Measurements from ENCODE around the gene C1QL2. TPM values are rescaled to one million over a fixed set of nuclear protein-coding genes. Genes with fewer than 3 reads are reported as not detected.

Gene C1QL2
- total and polyA plus RNA-seq, 2 experiments from 2014 or later, result 4.9 to 12.9 TPM

GRCh38 chr2:119144806-119145205, 13.7 kb downstream of the C1QL2 start:
- Histone ChIP-seq H3K79me2 (no peaks in the 10 kb centered on the region), H3K4me1 (ENCODE audit: insufficient read depth) (no peaks in the 10 kb centered on the region), H3K4me2 (no peak overlapping the region), H3K27ac (no peak overlapping the region), H4K20me1 (ENCODE audit: insufficient read depth, poor library complexity, severe bottlenecking) (no peaks in the 10 kb centered on the region), H3K36me3 (replicated peaks; ENCODE audit: insufficient read depth, low read depth) (no peaks in the 10 kb centered on the region), H3K9me3 (ENCODE audit: low read depth) (no peaks in the 10 kb centered on the region), H3K9me2 (replicated peaks; ENCODE audit: insufficient read depth) (no peaks in the 10 kb centered on the region), H3K4me3 (no peak overlapping the region), H3K27me3 (peaks cover 8% of the 10 kb centered on the region), H2AFZ (no peak overlapping the region)
- TF ChIP-seq CTCF (IDR thresholded peaks at IDR 0.05; ENCODE audit: poor library complexity) (no peak), EZH2 (IDR thresholded peaks at IDR 0.05; ENCODE audit: borderline replicate concordance) (no peak), EZH2phosphoT487 (IDR thresholded peaks at IDR 0.05; ENCODE audit: low read depth, severe bottlenecking, unreplicated experiment) (no peak)
- DNase-seq (ENCODE audit: low spot score), result no peak
- 90% methylated on average over 5 of the region's 5 CpGs for WGBS (ENCODE audit: low lambda C conversion rate, missing lambda C conversion rate)

- H3K27ac ChIP-seq, result no peak overlapping the region
- TF ChIP-seq EZH2phosphoT487 (IDR thresholded peaks at IDR 0.05; ENCODE audit: low read depth, severe bottlenecking, unreplicated experiment) (no peak), EZH2 (IDR thresholded peaks at IDR 0.05; ENCODE audit: borderline replicate concordance) (no peak), CTCF (IDR thresholded peaks at IDR 0.05; ENCODE audit: poor library complexity) (no peak)
- no peak for DNase-seq (ENCODE audit: low spot score)
- no peak overlapping the region for H2AFZ ChIP-seq
- no peaks in the 10 kb centered on the region for H3K9me2 ChIP-seq (replicated peaks; ENCODE audit: insufficient read depth)
- no peak overlapping the region for H3K4me2 ChIP-seq
- H4K20me1 ChIP-seq (ENCODE audit: insufficient read depth, poor library complexity, severe bottlenecking), result no peaks in the 10 kb centered on the region
- no peaks in the 10 kb centered on the region for H3K4me1 ChIP-seq (ENCODE audit: insufficient read depth)
- no peak overlapping the region for H3K4me3 ChIP-seq
- H3K9me3 ChIP-seq (ENCODE audit: low read depth), result no peaks in the 10 kb centered on the region
- peaks cover 4% of the 10 kb centered on the region for H3K27me3 ChIP-seq
- no peaks in the 10 kb centered on the region for H3K79me2 ChIP-seq
- 74% methylated on average over 11 of the region's 11 CpGs for WGBS (ENCODE audit: low lambda C conversion rate, missing lambda C conversion rate)
- H3K36me3 ChIP-seq (replicated peaks; ENCODE audit: insufficient read depth, low read depth), result no peaks in the 10 kb centered on the region
These were observed 15.7 kb downstream of the C1QL2 start for GRCh38 chr2:119142824-119143223.

GRCh38 chr2:119137502-119137901, 21.0 kb downstream of the C1QL2 start:
- no peaks in the 10 kb centered on the region for H4K20me1 ChIP-seq (ENCODE audit: insufficient read depth, poor library complexity, severe bottlenecking)
- DNase-seq (ENCODE audit: low spot score), result no peak
- no peak overlapping the region for H3K4me3 ChIP-seq
- H2AFZ ChIP-seq, result no peak overlapping the region
- H3K9me2 ChIP-seq (replicated peaks; ENCODE audit: insufficient read depth), result no peaks in the 10 kb centered on the region
- WGBS (ENCODE audit: low lambda C conversion rate, missing lambda C conversion rate), result 84% methylated on average over 11 of the region's 11 CpGs
- no peaks in the 10 kb centered on the region for H3K36me3 ChIP-seq (replicated peaks; ENCODE audit: insufficient read depth, low read depth)
- no peak overlapping the region for H3K4me2 ChIP-seq
- H3K27me3 ChIP-seq, result no peaks in the 10 kb centered on the region
- TF ChIP-seq EZH2phosphoT487 (IDR thresholded peaks at IDR 0.05; ENCODE audit: low read depth, severe bottlenecking, unreplicated experiment), result no peak
- TF ChIP-seq CTCF (IDR thresholded peaks at IDR 0.05; ENCODE audit: poor library complexity), result no peak
- TF ChIP-seq EZH2 (IDR thresholded peaks at IDR 0.05; ENCODE audit: borderline replicate concordance), result no peak
- H3K9me3 ChIP-seq (ENCODE audit: low read depth), result no peaks in the 10 kb centered on the region
- H3K79me2 ChIP-seq, result no peaks in the 10 kb centered on the region
- no peaks in the 10 kb centered on the region for H3K4me1 ChIP-seq (ENCODE audit: insufficient read depth)
- H3K27ac ChIP-seq, result no peak overlapping the region

GRCh38 chr2:119136872-119137271, 21.7 kb downstream of the C1QL2 start:
- H3K9me2 ChIP-seq (replicated peaks; ENCODE audit: insufficient read depth), result no peaks in the 10 kb centered on the region
- H3K9me3 ChIP-seq (ENCODE audit: low read depth), result no peaks in the 10 kb centered on the region
- no peak overlapping the region for H3K27ac ChIP-seq
- no peaks in the 10 kb centered on the region for H3K4me1 ChIP-seq (ENCODE audit: insufficient read depth)
- no peak overlapping the region for H3K4me3 ChIP-seq
- no peaks in the 10 kb centered on the region for H3K79me2 ChIP-seq
- TF ChIP-seq CTCF (IDR thresholded peaks at IDR 0.05; ENCODE audit: poor library complexity) (no peak), EZH2phosphoT487 (IDR thresholded peaks at IDR 0.05; ENCODE audit: low read depth, severe bottlenecking, unreplicated experiment) (no peak), EZH2 (IDR thresholded peaks at IDR 0.05; ENCODE audit: borderline replicate concordance) (no peak)
- no peaks in the 10 kb centered on the region for H3K27me3 ChIP-seq
- no peak for DNase-seq (ENCODE audit: low spot score)
- no peaks in the 10 kb centered on the region for H3K36me3 ChIP-seq (replicated peaks; ENCODE audit: insufficient read depth, low read depth)
- no peak overlapping the region for H2AFZ ChIP-seq
- 94% methylated on average over 7 of the region's 8 CpGs for WGBS (ENCODE audit: low lambda C conversion rate, missing lambda C conversion rate)
- H4K20me1 ChIP-seq (ENCODE audit: insufficient read depth, poor library complexity, severe bottlenecking), result no peaks in the 10 kb centered on the region
- no peak overlapping the region for H3K4me2 ChIP-seq
